ENCODE results near the gene LRRC74B. TPM values are rescaled to one million over a fixed set of nuclear protein-coding genes. Genes with fewer than 3 reads are reported as not detected.

LRRC74B gene
- polyA plus RNA-seq, 1 experiment = not detected

DNA sequence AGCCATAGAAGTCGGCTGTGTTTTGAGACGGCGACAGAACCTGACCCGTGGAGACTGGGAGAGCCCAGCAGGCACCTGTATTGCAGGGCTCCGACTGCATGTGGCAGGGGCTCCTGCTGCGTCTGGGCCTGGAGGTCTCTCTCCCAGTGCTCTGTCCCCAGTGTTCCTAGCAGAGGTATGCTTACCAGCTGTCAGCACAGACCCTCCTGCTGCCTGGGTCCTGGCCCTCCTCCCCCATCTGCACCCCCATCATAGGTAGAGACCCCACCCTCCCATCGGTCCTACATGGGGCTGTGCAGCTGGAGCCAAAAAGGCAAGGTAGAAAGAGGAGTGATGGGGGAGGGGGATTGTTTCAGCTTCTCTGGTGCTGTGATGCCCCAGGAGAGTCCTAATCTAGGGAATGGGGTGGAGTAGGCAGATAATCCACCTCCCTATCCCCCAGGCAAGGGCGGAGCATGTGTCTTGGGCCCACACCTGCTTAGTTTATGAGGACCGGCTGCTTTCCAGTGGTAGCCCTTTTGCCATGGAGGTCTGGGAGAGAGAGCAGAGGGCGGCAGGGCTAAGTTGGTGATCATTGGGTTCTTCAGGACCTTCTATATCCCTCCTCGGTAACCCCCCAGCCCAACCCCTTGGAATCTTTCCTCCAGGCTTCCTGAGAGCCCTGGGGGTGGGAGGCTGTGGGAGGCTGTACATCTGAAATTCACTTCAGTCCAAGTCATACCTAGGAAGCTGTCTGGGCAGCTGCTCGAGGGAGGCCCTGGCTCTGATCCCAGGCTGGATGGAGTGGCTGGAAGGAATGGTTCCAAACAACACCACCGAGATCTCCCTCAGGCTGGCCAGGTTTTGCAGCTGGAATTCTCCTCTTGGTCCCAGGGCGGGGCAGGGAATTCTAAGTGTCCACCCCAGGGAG lies 18.7 kb upstream of the LRRC74B start:
- peak; percentile 29 for DNase-seq (ENCODE audit: low read depth, low spot score)
- H3K27me3 ChIP-seq (ENCODE audit: control insufficient read depth, insufficient read depth, low read length) = peaks cover 18% of the 10 kb centered on the region
- POLR2A ChIA-PET = no interaction called here
- H3K27ac ChIP-seq (ENCODE audit: low read depth, low read length) = no peak overlapping the region
- CTCF ChIA-PET = no interaction called here
- TF ChIP-seq, protein P1, sequence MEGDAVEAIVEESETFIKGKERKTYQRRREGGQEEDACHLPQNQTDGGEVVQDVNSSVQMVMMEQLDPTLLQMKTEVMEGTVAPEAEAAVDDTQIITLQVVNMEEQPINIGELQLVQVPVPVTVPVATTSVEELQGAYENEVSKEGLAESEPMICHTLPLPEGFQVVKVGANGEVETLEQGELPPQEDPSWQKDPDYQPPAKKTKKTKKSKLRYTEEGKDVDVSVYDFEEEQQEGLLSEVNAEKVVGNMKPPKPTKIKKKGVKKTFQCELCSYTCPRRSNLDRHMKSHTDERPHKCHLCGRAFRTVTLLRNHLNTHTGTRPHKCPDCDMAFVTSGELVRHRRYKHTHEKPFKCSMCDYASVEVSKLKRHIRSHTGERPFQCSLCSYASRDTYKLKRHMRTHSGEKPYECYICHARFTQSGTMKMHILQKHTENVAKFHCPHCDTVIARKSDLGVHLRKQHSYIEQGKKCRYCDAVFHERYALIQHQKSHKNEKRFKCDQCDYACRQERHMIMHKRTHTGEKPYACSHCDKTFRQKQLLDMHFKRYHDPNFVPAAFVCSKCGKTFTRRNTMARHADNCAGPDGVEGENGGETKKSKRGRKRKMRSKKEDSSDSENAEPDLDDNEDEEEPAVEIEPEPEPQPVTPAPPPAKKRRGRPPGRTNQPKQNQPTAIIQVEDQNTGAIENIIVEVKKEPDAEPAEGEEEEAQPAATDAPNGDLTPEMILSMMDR (IDR thresholded peaks at IDR 0.05; ENCODE audit: low read depth, low read length) = no peak
- peaks cover 2% of the 10 kb centered on the region; the same call in 1 of the 2 replicates for H3K9me3 ChIP-seq (ENCODE audit: control insufficient read depth, insufficient read depth, low read length)
- no peak overlapping the region for H3K4me3 ChIP-seq (ENCODE audit: low read depth, low read length)

GRCh38 chr22:21028277-21029251 lies 17.2 kb upstream of the LRRC74B start:
- H3K4me3 ChIP-seq (ENCODE audit: low read depth, low read length) = no peak overlapping the region
- CTCF ChIA-PET = no interaction called here
- TF ChIP-seq, protein P1 (IDR thresholded peaks at IDR 0.05; ENCODE audit: low read depth, low read length) = no peak
- H3K9me3 ChIP-seq (ENCODE audit: control insufficient read depth, insufficient read depth, low read length) = peaks cover 2% of the 10 kb centered on the region; the same call in 1 of the 2 replicates
- POLR2A ChIA-PET = interaction anchor here (0.6 to 1.0 kb wide), 2 partner anchors 9 to 85 kb away, joined by 3 to 11 read pairs; no protein-coding TSS in a partner anchor
- no peak for DNase-seq (ENCODE audit: low read depth, low spot score)
- H3K27ac ChIP-seq (ENCODE audit: low read depth, low read length) = no peak overlapping the region
- peaks cover 23% of the 10 kb centered on the region for H3K27me3 ChIP-seq (ENCODE audit: control insufficient read depth, insufficient read depth, low read length)

- no peak for DNase-seq (ENCODE audit: low read depth, low spot score)
- Histone ChIP-seq H3K27ac (ENCODE audit: low read depth, low read length) (no peak overlapping the region), H3K27me3 (ENCODE audit: control insufficient read depth, insufficient read depth, low read length) (peaks cover 23% of the 10 kb centered on the region), H3K9me3 (ENCODE audit: control insufficient read depth, insufficient read depth, low read length) (peaks cover 2% of the 10 kb centered on the region; the same call in 1 of the 2 replicates), H3K4me3 (ENCODE audit: low read depth, low read length) (no peak overlapping the region)
- TF ChIP-seq, protein P1 (IDR thresholded peaks at IDR 0.05; ENCODE audit: low read depth, low read length) = no peak
- ChIA-PET POLR2A (interaction anchor here (1.0 kb wide), 1 partner anchor 8 kb away, joined by 3 read pairs; no protein-coding TSS in a partner anchor), CTCF (no interaction called here)
Observed at GRCh38 chr22:21029486-21030025, 16.2 kb upstream of the LRRC74B start.

DNA sequence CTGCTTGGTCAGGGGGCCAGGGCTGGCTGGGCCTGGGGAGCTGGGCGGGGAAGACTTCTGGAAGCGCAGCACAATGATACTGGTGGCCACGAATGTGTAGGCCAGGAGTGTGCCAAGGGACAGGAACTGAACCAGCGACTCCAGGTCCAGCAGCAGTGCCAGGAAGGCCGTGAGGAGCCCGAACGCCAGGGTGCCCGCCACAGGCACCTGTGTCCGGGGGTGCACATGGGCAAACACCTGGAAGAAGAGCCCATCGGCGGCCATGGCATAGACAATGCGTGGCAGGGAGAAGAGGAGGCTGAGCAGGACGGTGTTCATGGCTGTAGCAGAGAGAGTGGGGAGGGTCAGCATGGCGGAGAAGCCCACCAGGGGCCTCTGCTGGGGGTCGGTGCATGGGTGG lies 15.7 kb upstream of the LRRC74B start:
- no peak for DNase-seq (ENCODE audit: low read depth, low spot score)
- Histone ChIP-seq H3K9me3 (ENCODE audit: control insufficient read depth, insufficient read depth, low read length) (peaks cover 2% of the 10 kb centered on the region; the same call in 1 of the 2 replicates), H3K27ac (ENCODE audit: low read depth, low read length) (no peak overlapping the region), H3K4me3 (ENCODE audit: low read depth, low read length) (no peak overlapping the region), H3K27me3 (ENCODE audit: control insufficient read depth, insufficient read depth, low read length) (peaks cover 23% of the 10 kb centered on the region)
- TF ChIP-seq, protein P1 (IDR thresholded peaks at IDR 0.05; ENCODE audit: low read depth, low read length) = no peak
- CTCF ChIA-PET = no interaction called here
- POLR2A ChIA-PET = no interaction called here

Data from AG04450 (cell line).